NCI-H2081 treated with DMSO at 0.1 percent for 48 hours (cell line): ENCODE results near the gene TP53I11.
A peak's percentile ranks its signal among the peaks of the same experiment; 100 is the strongest.

ENCODE experiments used
- DNase-seq: peaks from one replicate; lab custom pipeline; 2025; lab: John Stamatoyannopoulos, UW

The TP53I11 gene

DNA sequence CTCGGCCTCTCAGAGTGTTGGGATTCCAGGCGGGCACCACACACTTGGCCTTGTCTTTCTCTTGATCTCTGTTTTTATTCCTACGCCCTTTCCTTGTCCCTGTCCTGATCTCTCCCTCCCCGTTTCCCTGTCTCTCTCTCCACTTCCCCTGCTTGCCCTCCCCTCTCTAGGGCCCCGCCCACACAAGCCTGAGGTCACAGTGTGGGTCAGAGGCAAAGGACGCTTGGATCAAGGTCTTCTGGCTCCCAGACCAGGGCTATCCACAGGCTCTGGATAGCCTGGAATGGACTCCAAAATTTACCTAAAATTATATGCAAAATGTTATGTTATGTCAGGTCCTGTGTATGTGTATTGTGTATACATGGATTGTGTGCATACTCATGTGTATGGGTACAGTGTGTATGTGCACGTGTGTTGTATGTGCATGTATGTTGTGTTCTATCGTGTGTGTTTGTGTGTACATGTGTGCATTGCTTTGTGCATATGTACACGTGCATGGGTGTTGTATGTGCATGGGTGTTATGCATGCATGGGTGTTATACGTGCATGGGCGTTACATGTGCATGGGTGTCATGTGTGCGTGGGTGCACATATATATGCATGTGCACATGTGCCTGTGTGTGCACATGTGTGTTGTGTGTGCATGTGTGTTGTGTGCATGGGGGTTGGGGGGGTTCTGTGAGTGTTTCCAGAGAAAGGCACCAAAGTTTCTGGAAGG is 38.3 kb downstream of the TP53I11 start:
- no peak for DNase-seq

DNA sequence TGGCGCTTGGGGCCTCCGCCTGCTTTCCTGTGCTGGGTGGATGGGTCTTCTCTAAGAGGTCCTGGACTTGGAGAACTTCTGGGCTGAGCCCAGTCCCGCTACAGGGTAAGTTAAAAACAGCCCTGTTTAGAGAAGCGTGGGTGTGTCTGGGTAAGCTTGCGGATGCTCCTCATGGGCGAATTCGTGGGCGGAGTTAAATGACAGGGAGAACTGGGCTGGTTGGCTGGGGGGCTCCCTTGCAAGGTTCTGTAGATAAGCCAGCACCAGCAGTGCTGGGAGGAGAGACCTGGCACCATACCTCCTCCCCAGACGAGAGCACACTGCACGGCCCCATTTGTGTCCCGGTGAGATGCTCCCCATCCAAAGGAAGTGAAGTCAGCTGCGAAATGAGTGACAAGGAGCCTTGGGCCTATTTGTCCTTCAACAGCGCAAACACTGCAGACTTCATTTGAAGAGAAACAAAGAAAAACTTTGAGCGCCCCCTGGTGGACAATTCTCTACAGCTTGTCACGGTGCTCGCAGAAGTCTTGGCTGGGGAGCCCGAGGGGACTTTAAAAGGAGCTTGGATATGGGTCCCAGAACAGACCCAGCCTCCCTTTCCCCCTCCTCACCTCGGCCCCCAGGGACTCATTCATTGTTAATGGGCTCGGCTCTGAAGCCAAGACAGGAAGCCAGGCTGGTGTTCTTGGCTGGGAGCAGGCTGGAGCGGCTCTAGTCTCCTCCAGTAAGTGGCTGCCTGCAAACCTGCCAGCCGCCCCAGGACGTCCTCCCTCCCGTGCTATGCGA is 39.5 kb downstream of the TP53I11 start:
- peak; percentile 60 for DNase-seq

DNA sequence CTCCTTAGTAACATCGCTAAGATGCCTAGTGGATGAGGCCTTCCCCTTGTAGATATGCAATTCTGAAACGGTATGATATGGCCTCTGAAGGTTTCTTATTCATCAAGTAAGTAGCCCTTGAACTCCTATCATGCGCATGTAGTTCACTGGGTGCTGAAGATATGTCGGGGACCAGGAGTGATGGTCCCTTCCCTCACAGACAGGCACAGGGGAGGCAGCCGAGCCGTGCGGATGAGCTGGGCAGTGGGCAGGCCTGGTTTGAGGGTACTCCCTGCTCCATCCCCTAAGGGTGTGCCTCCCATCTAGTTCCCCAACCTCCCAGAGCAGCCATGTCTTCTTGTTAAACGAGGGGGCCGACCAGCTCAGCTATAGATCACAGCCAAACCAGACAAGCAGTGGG is 40.1 kb downstream of the TP53I11 start:
- no peak for DNase-seq

DNA sequence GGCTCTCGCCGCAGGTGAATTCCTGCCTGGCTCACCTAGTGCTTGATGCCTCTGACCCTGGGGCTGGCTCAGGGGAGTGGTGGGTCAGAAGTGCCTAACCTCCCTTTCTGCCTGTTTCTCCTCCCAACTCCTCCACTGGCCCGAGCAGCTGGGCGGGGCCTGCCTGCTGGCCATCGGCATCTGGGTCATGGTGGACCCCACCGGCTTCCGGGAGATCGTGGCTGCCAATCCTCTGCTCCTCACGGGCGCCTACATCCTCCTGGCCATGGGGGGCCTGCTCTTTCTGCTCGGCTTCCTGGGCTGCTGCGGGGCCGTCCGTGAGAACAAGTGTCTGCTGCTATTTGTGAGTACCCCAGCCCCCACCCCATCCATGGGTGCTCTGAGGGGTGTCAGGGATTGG is 41.1 kb downstream of the TP53I11 start:
- DNase-seq, result no peak

DNA sequence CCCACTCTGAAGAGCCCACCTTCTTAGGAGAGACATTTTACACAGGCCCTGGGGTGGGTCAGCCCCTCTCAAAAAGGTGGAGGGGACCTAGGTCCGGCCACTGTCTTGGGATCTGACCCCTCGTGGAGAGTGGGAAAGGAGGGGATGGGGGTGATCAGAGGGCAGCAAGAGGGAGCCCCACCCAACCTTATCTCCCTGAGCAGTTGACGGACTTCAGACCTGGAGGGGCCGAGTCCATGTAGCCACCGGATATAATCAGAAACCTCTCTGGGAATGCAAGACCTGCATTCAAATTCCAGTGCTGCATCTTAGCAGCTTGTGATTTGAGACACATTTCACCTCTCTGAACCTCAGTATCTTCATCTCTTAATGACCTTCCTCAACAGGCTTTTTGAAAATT is 44.0 kb downstream of the TP53I11 start:
- no peak for DNase-seq

DNA sequence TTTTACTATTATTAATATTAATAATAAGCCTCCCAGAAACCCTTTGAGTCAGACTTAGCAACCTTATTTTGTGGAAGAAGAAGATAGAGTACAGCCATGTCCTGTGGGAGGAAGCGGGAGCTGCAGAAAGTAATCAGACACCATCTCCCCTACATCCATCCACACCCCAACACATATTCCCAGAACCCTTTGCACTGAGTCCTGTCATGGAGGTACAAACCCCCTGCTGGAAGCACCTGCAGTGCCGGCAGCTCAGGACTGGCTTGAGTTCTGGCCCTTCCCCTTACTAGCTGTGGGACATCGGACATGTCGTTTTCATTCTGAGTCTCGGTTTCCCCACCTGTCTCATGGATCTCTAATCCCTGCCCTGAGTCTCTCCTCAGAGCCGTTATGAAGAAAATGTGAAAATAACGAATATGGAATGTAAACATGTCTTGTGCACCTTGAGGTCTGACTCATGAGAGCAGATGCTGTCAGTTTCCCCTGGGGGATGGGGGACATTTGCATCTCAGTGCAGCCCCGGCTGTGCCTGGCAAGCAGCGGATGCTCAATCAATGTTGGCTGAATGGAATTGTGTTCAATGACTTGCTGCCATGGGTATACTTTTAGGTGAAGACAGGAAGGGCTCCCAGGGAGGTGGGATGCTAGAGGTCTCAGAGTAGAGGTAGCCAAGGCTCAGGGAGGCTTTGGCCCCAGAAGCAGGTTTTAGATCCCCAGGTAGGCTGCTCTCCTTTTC is 45.4 kb downstream of the TP53I11 start:
- no peak for DNase-seq

DNA sequence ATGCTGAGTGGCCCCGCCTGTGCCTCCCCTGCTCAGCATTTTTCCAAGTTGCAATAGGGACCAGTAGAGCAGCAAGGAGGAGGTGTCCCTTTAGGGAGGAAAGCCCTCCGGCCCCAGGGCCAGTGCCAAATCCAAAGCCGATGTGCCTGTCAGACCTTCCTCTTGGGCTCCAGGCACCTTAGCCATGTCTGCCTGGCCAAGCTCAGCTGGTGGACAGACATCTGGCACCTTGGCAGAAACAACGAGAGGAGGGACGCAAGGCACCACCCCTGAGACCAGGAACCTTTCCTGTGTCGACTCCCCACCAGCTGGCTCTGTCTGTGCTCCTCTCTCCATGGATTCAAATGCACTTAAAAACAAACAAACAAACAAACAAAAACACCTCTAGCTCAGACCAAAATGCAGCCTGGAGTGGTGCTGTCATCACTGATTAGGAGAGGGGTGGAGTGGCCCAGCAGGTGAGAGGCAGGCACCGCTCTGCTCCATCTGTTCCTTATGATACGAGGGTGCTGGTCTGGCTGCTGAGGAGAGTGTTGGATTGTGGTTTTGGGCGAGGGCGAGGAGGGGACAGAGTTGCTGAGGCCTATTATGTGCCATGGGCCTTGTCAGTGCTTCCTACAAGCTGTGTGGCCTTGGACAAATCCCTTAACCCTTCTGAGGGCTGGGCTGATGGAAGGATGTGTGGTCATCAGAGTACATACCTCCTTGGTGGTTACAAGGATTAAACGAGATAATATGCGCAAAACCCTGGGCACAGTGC is 46.2 kb downstream of the TP53I11 start:
- DNase-seq, result no peak

DNA sequence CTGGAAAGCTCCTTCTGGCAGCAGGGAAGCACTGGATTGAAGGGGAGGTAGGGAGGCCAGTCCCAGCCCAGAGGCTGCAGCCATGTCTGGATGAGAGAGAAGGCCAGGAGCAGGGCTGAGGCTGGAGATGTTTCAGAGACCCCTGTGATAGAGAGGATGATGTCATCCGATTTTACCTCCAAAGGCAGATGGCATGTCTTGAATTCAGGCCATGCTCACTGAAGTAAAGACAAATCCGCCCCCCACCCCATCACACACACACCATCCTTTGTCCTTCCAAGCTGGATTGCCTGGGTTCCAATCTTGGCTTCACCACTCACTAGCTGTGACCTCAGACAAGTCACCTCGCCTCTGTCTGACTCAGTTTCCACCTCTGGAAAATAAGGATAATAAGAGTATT is 47.2 kb downstream of the TP53I11 start:
- no peak for DNase-seq

DNA sequence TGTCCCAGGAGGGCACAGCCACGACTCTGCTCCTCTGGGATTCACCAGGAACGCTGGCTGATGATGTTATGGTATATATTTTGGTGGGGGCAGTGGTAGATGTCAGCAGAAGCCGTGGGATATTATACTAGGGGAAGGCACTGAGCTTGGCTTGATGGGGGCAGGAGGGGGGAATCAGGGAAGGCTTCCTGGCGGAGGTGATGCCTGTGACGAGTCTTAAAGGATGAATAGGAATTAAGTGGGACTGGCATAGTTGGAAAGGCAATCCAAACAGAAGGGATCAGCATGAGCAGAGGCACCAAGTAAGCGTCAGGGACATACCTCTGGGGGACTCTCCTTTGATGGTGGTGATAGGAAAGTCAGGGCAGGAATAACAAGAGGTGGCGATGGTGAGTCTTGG is 47.6 kb downstream of the TP53I11 start:
- no peak for DNase-seq

DNA sequence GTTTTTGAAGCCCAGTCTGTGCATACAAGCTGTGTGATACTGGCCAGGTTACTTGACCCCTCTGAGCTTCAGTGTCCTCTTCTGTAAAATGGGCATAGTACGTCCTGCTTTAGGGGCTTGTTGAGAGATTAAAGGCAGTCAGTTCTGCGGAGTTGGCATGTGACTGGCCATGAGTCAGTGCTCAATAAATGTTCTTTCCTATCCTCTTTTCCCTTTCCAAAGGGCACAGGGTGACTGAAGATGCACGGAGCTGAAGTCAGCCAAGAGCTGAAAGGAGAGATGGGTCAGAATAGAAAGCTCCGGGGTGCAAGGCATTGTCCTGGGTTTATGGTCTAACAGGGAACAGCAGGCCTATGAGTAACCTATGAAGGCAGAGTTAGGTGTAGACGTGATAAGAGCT is 48.9 kb downstream of the TP53I11 start:
- no peak for DNase-seq

DNA sequence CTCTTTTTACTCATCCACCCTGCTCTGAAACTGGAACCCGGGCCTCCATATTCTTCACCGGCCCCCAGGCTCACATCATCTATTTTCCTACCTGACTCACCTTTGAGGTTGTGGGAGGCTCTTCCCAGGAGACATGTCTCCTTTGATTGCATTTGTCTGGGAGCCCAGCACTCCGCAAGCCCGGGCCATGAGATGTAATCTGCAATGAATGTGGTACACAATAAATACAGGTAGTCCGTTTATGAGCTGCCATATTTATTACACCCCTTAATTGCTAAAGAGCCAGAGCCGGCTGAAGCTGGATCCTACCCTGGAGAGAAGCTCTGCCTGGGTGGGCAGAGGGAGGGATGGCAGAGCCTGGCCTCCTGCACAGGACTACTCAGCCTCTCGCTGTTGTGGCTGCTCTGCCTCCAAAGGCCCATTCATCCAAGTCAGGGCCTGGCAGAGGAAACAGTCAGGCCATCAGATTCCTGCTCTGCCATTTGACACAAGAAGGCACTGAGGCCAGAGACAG is 49.5 kb downstream of the TP53I11 start:
- no peak for DNase-seq

DNA sequence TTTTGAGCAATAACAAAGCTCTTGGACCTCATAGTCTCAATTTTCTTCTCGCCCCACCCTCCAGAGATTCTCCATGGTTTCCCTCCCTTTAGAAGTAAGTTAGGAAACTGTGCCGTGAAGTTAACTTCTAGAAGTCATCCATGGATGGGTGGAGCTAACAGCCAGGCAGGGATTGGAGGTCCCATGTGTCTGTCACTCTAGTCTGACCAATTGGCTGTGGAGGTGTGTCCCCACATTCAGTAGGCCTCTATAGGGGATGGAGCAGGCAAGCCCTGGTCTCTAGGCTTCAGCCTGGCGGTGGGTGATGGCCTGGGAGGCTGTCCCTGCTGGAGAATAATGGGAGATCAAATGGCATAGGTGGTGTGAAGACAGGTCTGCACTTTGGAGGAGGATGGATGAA is 50.7 kb downstream of the TP53I11 start:
- DNase-seq, result no peak

DNA sequence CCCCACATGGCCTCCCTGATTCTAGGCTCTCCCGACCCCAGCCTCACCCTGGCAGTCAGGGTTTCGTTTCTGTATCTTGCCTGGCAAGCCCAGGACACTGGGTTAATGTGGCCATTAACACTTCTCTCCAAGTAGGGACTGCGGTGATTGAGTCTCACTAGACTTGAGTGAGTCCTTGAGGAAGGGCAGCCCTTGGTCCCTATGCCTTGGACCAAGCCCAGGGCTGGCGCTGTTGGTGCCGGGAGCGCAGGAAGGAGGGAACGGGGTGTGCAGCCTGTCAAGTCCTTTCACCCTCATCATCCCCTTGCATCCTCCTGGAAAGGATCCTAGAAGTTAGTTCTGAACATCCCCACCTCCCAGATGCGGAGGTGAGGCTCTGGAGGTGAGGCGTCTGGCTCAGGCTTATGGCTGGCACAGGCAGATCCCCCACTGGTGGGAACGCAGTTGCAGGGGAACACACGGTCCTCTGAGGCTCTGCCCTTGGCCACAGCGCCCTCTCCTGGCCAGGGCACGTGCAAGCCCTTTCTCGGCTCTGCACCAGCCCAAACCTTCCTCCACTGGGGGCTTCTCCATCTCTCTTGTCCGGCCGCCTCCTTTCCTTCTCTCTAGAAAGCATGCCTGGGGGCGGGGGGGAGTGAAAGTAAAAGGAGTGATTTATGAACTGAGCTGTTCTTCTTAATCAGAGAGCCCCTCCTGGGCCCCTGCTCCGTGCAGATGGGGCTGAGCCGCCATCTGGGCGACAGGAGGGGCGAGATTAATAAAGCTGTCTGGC is 56.7 kb downstream of the TP53I11 start:
- DNase-seq, result peak; percentile 52

DNA sequence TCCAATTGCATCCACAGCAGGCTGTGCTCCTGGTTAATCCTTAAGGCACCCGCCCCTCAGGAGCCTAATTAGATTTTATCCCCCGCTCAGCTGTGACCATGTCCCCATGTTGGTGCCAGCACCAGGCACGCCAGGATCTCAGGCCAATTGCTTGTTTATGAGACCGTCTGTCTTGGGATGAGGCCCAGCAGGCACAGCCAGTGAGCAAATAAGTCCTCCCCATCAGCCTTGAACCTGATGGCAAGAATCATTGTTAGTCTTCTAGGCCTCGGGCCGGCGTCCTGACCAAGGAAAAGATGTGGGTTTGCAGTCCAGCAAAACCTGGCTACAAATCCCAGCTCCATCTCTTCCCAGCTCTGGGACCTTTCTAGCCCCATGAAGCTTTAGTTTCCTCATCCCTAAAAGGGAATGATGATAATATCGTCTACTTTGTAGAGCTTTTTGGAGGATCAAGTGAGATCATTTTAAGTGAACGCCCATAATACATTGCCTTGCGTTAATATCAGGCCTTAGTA is 57.3 kb downstream of the TP53I11 start:
- no peak for DNase-seq

DNA sequence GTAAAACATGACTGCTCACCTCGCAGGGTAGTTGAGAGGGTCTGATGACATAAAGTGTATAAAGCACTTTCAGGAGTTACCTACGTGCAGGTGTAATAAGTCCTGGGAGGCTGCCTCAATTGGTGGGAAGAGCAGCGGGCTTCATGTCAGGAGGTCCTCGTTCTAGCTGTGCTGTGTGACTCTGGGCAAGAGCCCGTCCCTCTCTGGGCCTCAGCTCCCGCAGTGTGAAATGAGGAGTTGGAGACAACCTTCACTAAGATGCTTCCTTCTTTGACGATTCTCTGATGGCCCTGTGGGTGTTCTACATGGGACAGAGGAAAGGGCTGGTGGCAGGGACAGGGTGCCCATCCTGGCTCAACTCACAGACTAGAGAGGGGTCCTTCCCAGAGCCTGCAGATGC is 57.8 kb downstream of the TP53I11 start:
- no peak for DNase-seq

DNA sequence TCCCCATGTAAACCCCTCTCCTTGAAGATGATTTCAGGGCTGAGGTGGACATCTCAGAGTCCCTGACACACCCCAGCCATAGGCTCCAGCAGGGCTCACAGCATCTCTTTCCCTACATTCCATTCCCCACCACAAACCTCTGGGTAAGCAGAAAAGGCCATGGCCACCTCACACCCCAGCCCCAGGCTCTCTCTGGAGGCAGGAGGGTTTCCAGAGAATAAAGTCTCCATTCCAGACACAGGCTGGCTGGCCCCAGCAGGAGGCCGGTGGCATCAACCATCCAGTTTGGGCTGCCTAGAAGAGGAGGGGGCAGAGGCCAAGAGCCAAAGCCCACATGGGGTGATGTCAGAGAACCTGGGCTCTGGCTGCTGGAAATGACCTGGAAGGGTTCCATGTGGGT is 61.4 kb downstream of the TP53I11 start:
- no peak for DNase-seq

DNA sequence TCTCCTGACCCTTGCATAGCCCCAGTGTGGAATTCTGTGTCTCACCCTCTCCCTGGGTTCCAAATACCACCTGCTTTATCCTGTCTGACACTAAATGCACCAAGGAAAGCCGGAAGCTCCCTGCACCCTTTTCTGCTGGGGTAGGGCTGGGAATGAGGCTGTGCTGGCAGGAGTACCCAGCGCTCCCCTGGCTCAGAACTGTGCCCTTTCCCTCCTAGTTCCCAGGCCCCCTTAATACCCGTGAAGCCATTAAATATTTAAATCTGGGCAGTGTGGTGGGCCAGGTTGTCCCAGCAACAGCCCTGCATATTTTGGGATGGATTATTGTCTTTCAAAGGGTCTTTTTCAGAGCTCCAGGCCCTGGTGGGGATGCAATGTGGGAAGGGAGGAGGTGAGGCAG is 63.0 kb downstream of the TP53I11 start:
- no peak for DNase-seq

DNA sequence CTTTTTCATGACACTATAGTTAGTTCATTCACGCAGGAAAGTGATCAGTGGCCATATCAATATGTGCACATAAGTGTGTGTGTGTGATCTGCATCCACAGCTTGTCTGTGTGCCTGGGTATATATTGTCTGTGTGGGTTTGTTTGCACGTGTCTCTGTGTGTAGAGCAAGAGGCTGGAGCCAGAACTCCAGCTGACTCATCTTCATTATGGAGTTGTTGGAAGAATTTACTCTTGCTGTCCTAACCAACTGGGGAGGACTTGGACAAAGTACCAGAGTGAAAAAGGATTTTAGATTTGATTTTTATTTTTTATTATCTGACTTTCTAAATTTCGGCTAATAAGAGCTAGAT is 63.9 kb downstream of the TP53I11 start:
- DNase-seq, result no peak

DNA sequence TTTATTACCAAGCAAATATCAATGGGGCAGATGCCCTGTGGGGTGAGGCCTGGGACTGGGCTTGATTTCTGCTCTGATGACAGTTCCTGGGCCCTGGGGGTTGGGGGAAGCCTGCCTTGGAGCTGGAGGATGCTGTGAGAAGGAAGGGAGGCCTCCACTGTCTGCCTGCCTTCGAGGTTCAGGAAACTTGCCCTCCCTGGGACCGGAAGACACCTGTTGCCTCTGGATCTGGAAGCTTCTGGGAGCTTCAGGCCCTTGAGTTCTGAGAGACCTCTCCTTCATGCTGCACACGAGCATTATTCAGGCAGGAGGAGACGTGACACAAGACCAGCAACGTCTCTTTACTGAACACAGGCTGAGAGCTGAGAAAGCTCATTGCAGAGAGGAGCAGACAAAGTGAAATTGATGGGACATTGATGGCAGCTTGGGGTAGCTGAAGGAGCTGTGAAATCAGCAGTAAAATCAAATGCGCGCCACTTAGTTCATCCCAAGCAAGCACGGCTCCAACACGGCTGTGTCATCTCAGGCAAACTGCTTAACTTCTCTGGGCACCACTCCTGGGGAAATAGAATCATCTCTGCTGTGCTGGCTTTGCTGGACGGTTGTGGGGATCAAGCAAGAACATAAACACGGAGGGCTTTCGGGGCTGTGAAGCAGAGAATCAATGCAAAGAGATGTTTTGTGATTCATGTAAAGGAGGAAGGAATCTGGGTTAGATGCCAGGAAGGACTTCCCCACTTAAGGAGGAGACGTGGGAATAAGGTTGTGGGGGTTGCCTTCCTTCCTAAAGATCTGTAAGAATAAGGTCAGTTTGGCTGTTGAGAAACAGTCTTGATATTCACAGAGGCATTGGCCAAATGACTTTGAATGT is 64.5 kb downstream of the TP53I11 start:
- no peak for DNase-seq
